Measurements from ENCODE around the gene CCL4L2.
"Not testable (repeated sequence)": the region's sequence is repeated elsewhere in the genome, so short reads cannot be mapped to it uniquely, and the experiment has no call there.

Gene CCL4L2

DNA sequence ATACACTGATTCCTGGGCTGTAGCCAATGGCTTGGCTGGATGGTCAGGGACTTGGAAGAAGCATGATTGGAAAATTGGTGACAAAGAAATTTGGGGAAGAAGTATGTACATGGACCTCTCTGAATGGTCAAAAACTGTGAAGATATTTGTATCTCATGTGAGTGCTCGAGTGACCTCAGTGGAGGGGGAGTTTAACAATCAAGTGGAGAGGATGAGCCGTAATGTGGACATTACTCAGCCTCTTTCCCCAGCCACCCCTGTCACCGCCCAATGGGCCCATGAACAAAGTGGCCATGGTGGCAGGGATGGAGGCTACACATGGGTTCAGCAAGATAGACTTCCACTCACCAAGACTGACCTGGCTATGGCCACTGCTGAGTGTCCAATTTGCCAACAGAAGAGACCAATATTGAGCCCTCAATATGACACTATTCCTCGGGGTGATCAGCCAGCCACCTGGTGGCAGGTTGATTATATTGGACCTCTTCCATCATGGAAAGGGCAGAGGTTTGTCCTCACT, 10.8 kb downstream of the CCL4L2 start:
- DNase-seq (ENCODE audit: low spot score) = not testable (repeated sequence)

- not testable (repeated sequence) for DNase-seq (ENCODE audit: low spot score)
These were observed 12.1 kb downstream of the CCL4L2 start for GRCh38 chr17:36222967-36223366.

DNA sequence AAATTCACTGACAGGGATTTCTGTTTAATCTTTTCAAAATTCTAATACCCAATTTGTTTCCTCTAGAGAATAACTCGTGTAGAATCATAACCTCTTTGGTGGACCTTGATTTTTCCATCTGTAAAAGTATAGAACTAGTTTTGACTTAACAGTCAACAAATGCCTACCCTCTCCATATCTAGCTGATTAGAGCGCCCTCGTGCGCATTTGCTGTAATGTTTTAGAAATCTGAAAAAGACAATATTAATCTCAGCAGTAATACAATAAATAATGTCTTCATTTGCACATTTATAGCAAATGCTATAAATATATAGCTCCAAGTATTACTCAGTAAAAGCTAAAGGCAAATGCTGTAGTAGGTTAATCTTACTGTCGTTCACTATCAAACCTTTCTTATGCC, 18.8 kb downstream of the CCL4L2 start:
- not testable (repeated sequence) for DNase-seq (ENCODE audit: low spot score)

DNA sequence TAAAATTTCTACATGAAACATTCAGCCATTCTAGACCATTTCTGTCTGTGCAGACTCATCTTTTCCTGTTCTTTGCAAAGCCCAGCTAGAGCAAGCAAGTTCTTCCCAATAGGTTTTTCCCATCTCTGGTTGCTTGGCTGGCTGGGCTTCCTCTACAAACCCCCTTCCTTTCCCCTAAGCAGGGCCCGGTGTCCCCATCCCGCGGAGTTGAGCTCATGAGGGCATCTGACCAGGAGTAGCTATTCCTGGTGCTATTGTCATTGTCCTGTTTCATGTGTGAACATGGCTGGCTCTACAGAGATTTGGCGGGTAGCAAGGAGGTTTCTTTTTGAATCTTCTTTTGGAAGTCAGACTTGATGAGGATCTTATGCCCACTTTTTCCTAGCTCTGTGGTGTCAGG, 31.2 kb downstream of the CCL4L2 start:
- DNase-seq (ENCODE audit: low spot score) = not testable (repeated sequence)
